ENCODE results near the gene IGFBP3.

Gene IGFBP3

GRCh38 chr7:45872116-45873034 lies 48.7 kb downstream of the IGFBP3 start:
- DNase-seq: no peak

- DNase-seq: no peak
These were observed 51.6 kb downstream of the IGFBP3 start for GRCh38 chr7:45869426-45869825.

- no peak for DNase-seq
These were observed 53.6 kb downstream of the IGFBP3 start for GRCh38 chr7:45867471-45867870.

- DNase-seq: no peak
These were observed 55.3 kb downstream of the IGFBP3 start for GRCh38 chr7:45865594-45866410.

GRCh38 chr7:45863715-45864114 lies 57.4 kb downstream of the IGFBP3 start:
- DNase-seq: no peak

Data from activated effector memory CD4-positive, alpha-beta T cell treated with anti-CD3 and anti-CD28 coated beads, Interleukin-2, amount 50 U/mL, for 16 hours (primary cell).